OCI-LY1 (cell line): ENCODE measurements around the gene MUC5AC.
"Not testable (repeated sequence)": the region's sequence is repeated elsewhere in the genome, so short reads cannot be mapped to it uniquely, and the experiment has no call there.

Experiments used
- EZH2 ChIP-seq: fragments of 200-600 bp; sonication (generic), shearing (Covaris generic); IDR thresholded peaks from 2 replicates; pipeline ENCODE4 v1.8.0; 2017; ENCODE audit warnings: borderline replicate concordance, mixed run types, mild to moderate bottlenecking, antibody characterized with exemption, low read length, moderate library complexity, mixed read lengths
- TF ChIP-seq, protein P1 (sequence below): fragments of 200-600 bp; sonication (generic), shearing (Covaris generic); IDR thresholded peaks from 2 replicates; pipeline ENCODE4 v1.5.1; 2017; ENCODE audit warnings: mild to moderate bottlenecking, antibody characterized with exemption, low read length, moderate library complexity, mixed read lengths

DNA sequence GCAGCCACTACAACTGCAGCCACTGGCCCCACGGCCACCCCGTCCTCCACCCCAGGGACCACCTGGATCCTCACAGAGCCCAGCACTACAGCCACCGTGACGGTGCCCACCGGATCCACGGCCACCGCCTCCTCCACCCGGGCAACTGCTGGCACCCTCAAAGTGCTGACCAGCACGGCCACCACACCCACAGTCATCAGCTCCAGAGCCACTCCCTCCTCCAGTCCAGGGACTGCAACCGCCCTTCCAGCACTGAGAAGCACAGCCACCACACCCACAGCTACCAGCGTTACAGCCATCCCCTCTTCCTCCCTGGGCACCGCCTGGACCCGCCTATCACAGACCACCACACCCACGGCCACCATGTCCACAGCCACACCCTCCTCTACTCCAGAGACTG lies 88.5 kb downstream of the MUC5AC start:
- TF ChIP-seq, protein P1, sequence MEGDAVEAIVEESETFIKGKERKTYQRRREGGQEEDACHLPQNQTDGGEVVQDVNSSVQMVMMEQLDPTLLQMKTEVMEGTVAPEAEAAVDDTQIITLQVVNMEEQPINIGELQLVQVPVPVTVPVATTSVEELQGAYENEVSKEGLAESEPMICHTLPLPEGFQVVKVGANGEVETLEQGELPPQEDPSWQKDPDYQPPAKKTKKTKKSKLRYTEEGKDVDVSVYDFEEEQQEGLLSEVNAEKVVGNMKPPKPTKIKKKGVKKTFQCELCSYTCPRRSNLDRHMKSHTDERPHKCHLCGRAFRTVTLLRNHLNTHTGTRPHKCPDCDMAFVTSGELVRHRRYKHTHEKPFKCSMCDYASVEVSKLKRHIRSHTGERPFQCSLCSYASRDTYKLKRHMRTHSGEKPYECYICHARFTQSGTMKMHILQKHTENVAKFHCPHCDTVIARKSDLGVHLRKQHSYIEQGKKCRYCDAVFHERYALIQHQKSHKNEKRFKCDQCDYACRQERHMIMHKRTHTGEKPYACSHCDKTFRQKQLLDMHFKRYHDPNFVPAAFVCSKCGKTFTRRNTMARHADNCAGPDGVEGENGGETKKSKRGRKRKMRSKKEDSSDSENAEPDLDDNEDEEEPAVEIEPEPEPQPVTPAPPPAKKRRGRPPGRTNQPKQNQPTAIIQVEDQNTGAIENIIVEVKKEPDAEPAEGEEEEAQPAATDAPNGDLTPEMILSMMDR: not testable (repeated sequence)
- not testable (repeated sequence) for TF ChIP-seq EZH2
